Activated CD8-positive, alpha-beta T cell treated with anti-CD3 and anti-CD28 coated beads for 36 hours (primary cell): ENCODE measurements around the gene PRKCE. TPM values are rescaled to one million over a fixed set of nuclear protein-coding genes. Genes with fewer than 3 reads are reported as not detected.

ENCODE experiments used
- ATAC-seq: fragments of 200-7000 bp; cut with Tn5 transposase; one replicate; pipeline ENCODE4 v1.10.0; 2021; ENCODE audit warnings: mild to moderate bottlenecking, moderate library complexity
- CTCF ChIA-PET: fragments of 350-600 bp; sonication (Branson Sonifier 250); formaldehyde crosslinking; loops from one replicate; lab custom pipeline; 2021; ENCODE audit warnings: antibody characterized with exemption; lab: Charles Lee
- POLR2A ChIA-PET: fragments of 350-600 bp; sonication (Branson Sonifier 250); formaldehyde crosslinking; loops from one replicate; lab custom pipeline; 2021; ENCODE audit warnings: antibody characterized with exemption; lab: Charles Lee
- DNase-seq: peaks from one replicate; pipeline ENCODE4 v3.0.0-alpha.2; 2020
- H3K27ac Mint-ChIP-seq: one replicate; pipeline ENCODE4 v1.8.0; 2021; ENCODE audit warnings: mild to moderate bottlenecking, mixed read lengths
- H3K27me3 Mint-ChIP-seq: one replicate; pipeline ENCODE4 v1.8.0; 2021; ENCODE audit warnings: mixed read lengths
- H3K36me3 Mint-ChIP-seq: one replicate; pipeline ENCODE4 v1.8.0; 2021; ENCODE audit warnings: low read depth, mixed read lengths
- H3K4me1 Mint-ChIP-seq: one replicate; pipeline ENCODE4 v1.8.0; 2021; ENCODE audit warnings: low read depth, mixed read lengths
- H3K4me3 Mint-ChIP-seq: one replicate; pipeline ENCODE4 v1.8.0; 2021; ENCODE audit warnings: mild to moderate bottlenecking, moderate library complexity, mixed read lengths
- H3K9me3 Mint-ChIP-seq: one replicate; pipeline ENCODE4 v1.8.0; 2021; ENCODE audit warnings: mixed read lengths
- CTCF ChIP-seq: fragments of 200-600 bp; IDR thresholded peaks from one replicate; pipeline ENCODE4 v1.8.0; 2022; ENCODE audit warnings: antibody characterized with exemption, mild to moderate bottlenecking
- intact Hi-C: fragments of 100-400 bp; cut with micrococcal nuclease; formaldehyde crosslinking; loops from one replicate; pipeline ENCODE4 v1.10.0; 2022
- total RNA-seq, 2 experiments: library from RNA; stranded (reverse); gene quantifications; one replicate each; pipeline ENCODE4 v1.2.3, GENCODE V29; 2021

PRKCE gene
- total RNA-seq, 2 experiments from 2014 or later, result 11.5 to 11.9 TPM

DNA sequence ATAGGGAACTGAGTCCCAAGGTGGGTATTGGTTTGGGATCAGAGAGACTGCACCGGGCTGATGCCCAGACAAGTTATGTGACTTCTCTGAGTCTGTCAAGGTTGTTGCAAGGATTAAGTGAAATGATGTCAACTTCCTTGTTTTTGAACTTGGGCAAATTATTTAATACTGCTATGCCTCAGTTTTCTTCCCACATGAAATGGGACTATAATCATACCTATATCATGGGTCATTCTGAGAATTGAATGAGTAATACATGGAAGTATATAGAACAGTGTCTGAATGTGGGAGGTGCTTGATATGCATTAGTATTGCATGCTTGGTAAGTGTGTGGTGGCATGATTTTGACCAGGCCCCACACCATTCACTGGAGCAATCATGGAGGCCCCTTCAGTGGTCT is 99.0 kb downstream of the PRKCE start:
- no peak for DNase-seq
- CTCF ChIA-PET, result no interaction called here
- no peaks in the 10 kb centered on the region for H3K27me3 Mint-ChIP-seq

DNA sequence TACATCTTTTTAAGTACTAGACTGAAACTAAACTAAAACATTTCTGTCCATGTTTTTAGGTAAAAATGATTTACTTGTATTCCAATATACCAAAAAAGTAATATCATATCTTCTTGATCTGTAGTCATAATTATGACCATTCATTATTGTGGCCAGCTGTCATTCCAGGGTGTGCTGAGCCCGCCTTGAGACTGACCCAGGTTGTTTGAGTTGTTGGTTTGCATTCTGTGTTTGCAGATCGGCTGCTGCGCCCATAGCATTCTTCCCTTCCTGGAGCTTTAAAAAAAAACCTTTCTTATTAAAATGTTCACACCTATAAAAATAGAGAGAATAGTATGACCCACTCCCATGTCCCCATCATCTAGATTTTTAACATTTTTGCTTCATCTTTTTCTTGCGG is 101.9 kb downstream of the PRKCE start:
- Mint-ChIP-seq H3K27ac (no peak overlapping the region), H3K36me3 (no peaks in the 10 kb centered on the region), H3K4me1 (peaks cover 11% of the 10 kb centered on the region), H3K4me3 (no peak overlapping the region), H3K27me3 (no peaks in the 10 kb centered on the region), H3K9me3 (no peaks in the 10 kb centered on the region)
- CTCF ChIA-PET, result no interaction called here
- no peak for TF ChIP-seq CTCF
- no peak for DNase-seq
- ATAC-seq, result no peak
- intact Hi-C loops, result no loop called here
- POLR2A ChIA-PET, result no interaction called here

More for the DNA sequence above, 99.0 kb downstream of the PRKCE start:
- peak; percentile 77 for ATAC-seq
- TF ChIP-seq CTCF, result no peak
- no peaks in the 10 kb centered on the region for H3K36me3 Mint-ChIP-seq
- intact Hi-C loops, result no loop called here
- peaks cover 11% of the 10 kb centered on the region for H3K4me1 Mint-ChIP-seq
- H3K27ac Mint-ChIP-seq, result no peak overlapping the region
- peaks cover 5% of the 10 kb centered on the region for H3K9me3 Mint-ChIP-seq
- POLR2A ChIA-PET, result no interaction called here
- no peak overlapping the region for H3K4me3 Mint-ChIP-seq

DNA sequence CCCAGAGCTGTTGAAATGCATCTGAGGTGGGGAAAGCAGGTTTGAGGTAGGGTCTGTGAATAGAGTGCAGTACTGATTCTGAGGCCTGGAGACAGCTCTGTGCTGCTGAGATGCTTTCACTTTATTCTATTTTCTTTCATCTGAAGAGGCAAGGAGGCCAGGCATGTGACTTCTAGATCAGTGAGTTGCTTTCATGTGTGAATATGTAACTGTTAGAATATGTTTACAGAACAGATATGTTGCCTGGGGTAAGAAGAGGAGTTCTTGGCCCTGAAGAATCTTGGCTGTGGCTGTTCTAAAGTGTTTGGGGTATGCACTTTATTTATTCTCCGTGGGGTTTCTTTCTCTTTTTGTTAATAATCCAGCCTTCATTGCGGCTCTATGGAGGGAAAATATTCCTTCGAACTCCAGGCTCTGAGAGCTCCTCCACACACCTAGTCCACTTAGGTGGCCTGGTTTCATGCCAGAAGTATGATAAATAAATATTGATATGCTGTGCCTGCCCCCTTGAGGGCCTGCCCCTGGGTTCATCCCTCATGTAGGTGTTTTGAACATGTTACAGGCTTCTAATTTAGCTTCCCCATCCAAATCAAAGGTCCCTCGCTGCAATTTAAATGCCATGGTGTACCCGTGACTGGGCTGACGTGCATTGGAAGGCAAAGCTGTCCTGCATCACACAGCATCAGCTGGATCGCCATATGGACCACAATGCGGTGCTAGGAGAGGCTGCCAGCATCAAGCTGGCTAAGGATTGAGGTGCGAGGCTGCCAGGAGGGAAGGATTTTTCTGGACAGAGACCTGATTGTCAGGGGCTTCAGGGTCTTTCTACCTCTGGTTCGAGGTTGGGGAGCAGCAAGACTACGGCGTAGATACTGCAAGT is 102.9 kb downstream of the PRKCE start:
- no peaks in the 10 kb centered on the region for H3K9me3 Mint-ChIP-seq

DNA sequence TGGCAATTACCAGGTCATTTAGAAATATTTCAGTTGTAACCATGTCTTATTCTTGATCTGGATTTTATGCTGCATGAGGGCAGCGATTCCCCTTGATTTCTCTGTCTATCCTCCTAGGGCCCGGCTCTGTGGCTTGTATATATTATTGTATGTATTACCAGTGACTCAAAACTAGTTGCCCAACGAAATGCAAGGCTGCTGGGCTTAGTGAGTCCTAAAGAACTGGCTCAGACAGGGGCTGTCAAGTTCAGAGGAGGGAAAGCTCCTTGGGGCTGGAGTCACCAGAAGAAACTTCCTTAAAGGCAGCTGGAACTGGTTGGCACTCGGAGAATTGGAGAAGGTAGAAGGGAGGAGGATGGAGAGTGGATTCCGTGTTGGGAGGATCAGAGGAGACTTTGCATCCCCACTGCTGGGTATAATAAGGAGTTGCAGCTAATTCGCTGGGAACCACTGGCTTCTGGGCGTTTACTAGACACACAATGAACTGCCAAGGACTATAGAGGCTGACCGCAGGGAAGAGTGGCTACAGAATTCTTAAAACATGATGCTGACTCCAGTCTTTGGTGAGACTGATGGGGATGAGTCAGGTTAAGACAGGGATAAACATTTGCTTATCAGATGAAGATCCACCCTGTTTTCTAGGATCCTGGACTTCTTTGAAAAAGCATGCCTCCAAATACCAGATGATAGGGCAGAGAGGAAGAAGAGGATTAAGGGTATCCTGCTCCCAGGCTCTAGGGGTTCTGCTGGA is 104.3 kb downstream of the PRKCE start:
- ATAC-seq, result no peak
- H3K9me3 Mint-ChIP-seq, result no peaks in the 10 kb centered on the region
- CTCF ChIA-PET, result no interaction called here

More for the DNA sequence above, 102.9 kb downstream of the PRKCE start:
- no peak for TF ChIP-seq CTCF
- Mint-ChIP-seq H3K36me3 (no peaks in the 10 kb centered on the region), H3K4me3 (no peak overlapping the region), H3K27ac (no peak overlapping the region), H3K4me1 (peaks cover 11% of the 10 kb centered on the region), H3K27me3 (no peaks in the 10 kb centered on the region)
- no peak for DNase-seq
- intact Hi-C loops, result no loop called here
- ChIA-PET CTCF (no interaction called here), POLR2A (interaction anchor here (0.6 kb wide), 1 partner anchor 162 kb away, joined by 3 read pairs; no protein-coding TSS in a partner anchor)
- no peak for ATAC-seq

More for the DNA sequence above, 104.3 kb downstream of the PRKCE start:
- TF ChIP-seq CTCF, result no peak
- POLR2A ChIA-PET, result interaction anchor here (0.6 kb wide), 1 partner anchor 197 kb away, joined by 3 read pairs; no protein-coding TSS in a partner anchor
- Mint-ChIP-seq H3K27ac (no peak overlapping the region), H3K4me1 (peaks cover 5% of the 10 kb centered on the region), H3K27me3 (no peaks in the 10 kb centered on the region), H3K4me3 (no peak overlapping the region), H3K36me3 (no peaks in the 10 kb centered on the region)
- intact Hi-C loops, result no loop called here
- DNase-seq, result no peak
